H1 (cell line): ENCODE measurements around the gene ANLN. TPM values are rescaled to one million over a fixed set of nuclear protein-coding genes. Genes with fewer than 3 reads are reported as not detected.
"Not testable (repeated sequence)": the region's sequence is repeated elsewhere in the genome, so short reads cannot be mapped to it uniquely, and the experiment has no call there.

Experiments
- CTCF ChIA-PET: fragments of 300-600 bp; sonication (Branson Sonifier 250); formaldehyde crosslinking; loops from one replicate; lab custom pipeline; 2021; ENCODE audit not compliant: partially characterized antibody; lab: Charles Lee
- POLR2A ChIA-PET: fragments of 300-600 bp; sonication (Branson Sonifier 250); formaldehyde crosslinking; loops from one replicate; lab custom pipeline; 2021; ENCODE audit warnings: inconsistent platforms; ENCODE audit not compliant: partially characterized antibody; lab: Charles Lee
- DNase-seq, 2 experiments: peaks; one replicate each; pipeline versions ENCODE4 v3.0.0 to v3.0.0-alpha.2; 2010 to 2022; ENCODE audit warnings: low spot score in 2 of 2, low read depth in 1 of 2, mixed read lengths in 1 of 2
- FAIRE-seq: peaks from 2 replicates; lab custom pipeline; 2011; peaks lifted over from hg19 to GRCh38; lab: Jason Lieb, UNC
- H2AFZ ChIP-seq: 2 replicates; pipeline ENCODE4 v1.8.1; 2012; ENCODE audit warnings: low read length, inconsistent platforms
- H2AK5ac ChIP-seq: 2 replicates; pipeline ENCODE4 v1.6.1; 2013; ENCODE audit warnings: low read depth, low read length
- H2BK120ac ChIP-seq: replicated peaks from 2 replicates; pipeline ENCODE3; 2013; ENCODE audit warnings: low read depth, low read length, inconsistent platforms
- H2BK12ac ChIP-seq: 2 replicates; pipeline ENCODE4 v1.6.1; 2013; ENCODE audit warnings: low read depth, low read length
- H2BK15ac ChIP-seq: 2 replicates; pipeline ENCODE4 v1.6.1; 2013; ENCODE audit warnings: low read length
- H2BK20ac ChIP-seq: 2 replicates; pipeline ENCODE4 v1.6.1; 2013; ENCODE audit warnings: low read length
- H2BK5ac ChIP-seq: 2 replicates; pipeline ENCODE4 v1.6.1; 2013; ENCODE audit warnings: low read depth, low read length
- H3K14ac ChIP-seq: 2 replicates; pipeline ENCODE4 v1.6.1; 2013; ENCODE audit warnings: inconsistent platforms; ENCODE audit not compliant: insufficient read length
- H3K18ac ChIP-seq: 2 replicates; pipeline ENCODE4 v1.6.1; 2013; ENCODE audit warnings: low read length; ENCODE audit errors: extremely low read depth
- H3K23ac ChIP-seq: 2 replicates; pipeline ENCODE4 v1.6.1; 2013; ENCODE audit warnings: inconsistent platforms; ENCODE audit not compliant: insufficient read length
- H3K23me2 ChIP-seq: 2 replicates; pipeline ENCODE4 v1.6.1; 2013; ENCODE audit warnings: low read depth, low read length
- H3K27ac ChIP-seq: 2 replicates; pipeline ENCODE4 v1.6.1; 2011; ENCODE audit warnings: low read depth, low read length, inconsistent platforms
- H3K27me3 ChIP-seq, 4 experiments: replicated peaks in 1 of 4; 1 replicate in 1 of 4; 2 replicates in 3 of 4; pipeline versions ENCODE4 v1.6.1 to v1.8.1; 2011 to 2013; ENCODE audit warnings: low read length in 3 of 4, mild to moderate bottlenecking in 3 of 4, inconsistent platforms in 2 of 4, mixed read lengths in 2 of 4, moderate library complexity in 1 of 4; ENCODE audit not compliant: control insufficient read depth in 3 of 4, insufficient read depth in 3 of 4; ENCODE audit errors: extremely low read depth in 1 of 4
- H3K36me3 ChIP-seq, 4 experiments: 2 replicates each; pipeline versions ENCODE4 v1.6.1 to v1.8.1; 2011 to 2013; ENCODE audit warnings: mild to moderate bottlenecking in 4 of 4, low read length in 3 of 4, moderate library complexity in 2 of 4, control low read depth in 1 of 4, inconsistent platforms in 1 of 4; ENCODE audit not compliant: insufficient read depth in 4 of 4, control insufficient read depth in 2 of 4
- H3K4ac ChIP-seq: replicated peaks from 2 replicates; pipeline ENCODE3; 2013; ENCODE audit warnings: low read length, low read depth, mixed read lengths, inconsistent platforms; ENCODE audit not compliant: insufficient read length
- H3K4me1 ChIP-seq, 4 experiments: replicated peaks in 1 of 4; 1 replicate in 1 of 4; 2 replicates in 3 of 4; pipeline versions ENCODE4 v1.6.1 to v1.8.1; 2011 to 2013; ENCODE audit warnings: low read length in 3 of 4, inconsistent platforms in 2 of 4, mixed read lengths in 1 of 4; ENCODE audit not compliant: insufficient read depth in 4 of 4, control insufficient read depth in 3 of 4
- H3K4me2 ChIP-seq, 2 experiments: 2 replicates each; pipeline versions ENCODE4 v1.6.1 to v1.8.1; 2011 to 2013; ENCODE audit warnings: low read depth in 2 of 2, low read length in 2 of 2, control low read depth in 1 of 2, inconsistent platforms in 1 of 2, mild to moderate bottlenecking in 1 of 2; ENCODE audit not compliant: insufficient read depth in 1 of 2
- H3K4me3 ChIP-seq, 4 experiments: fragments of 200-600, 300-600 bp in 1 of 4; sonication (generic), shearing (Covaris generic), sonication (Bioruptor Twin) in 1 of 4; 2 replicates each; pipeline versions ENCODE4 v1.5.1 to v1.8.1; 2011 to 2016; ENCODE audit warnings: low read length in 4 of 4, low read depth in 3 of 4, control low read depth in 2 of 4, inconsistent platforms in 2 of 4, mild to moderate bottlenecking in 2 of 4, mixed read lengths in 1 of 4, moderate library complexity in 1 of 4; ENCODE audit not compliant: insufficient read depth in 2 of 4; ENCODE audit errors: extremely low read depth in 1 of 4
- H3K56ac ChIP-seq: replicated peaks from 2 replicates; pipeline ENCODE3; 2013; ENCODE audit warnings: low read depth, mild to moderate bottlenecking, mixed read lengths, low read length, inconsistent platforms; ENCODE audit not compliant: insufficient read length
- H3K79me1 ChIP-seq: 2 replicates; pipeline ENCODE4 v1.6.1; 2013; ENCODE audit warnings: low read depth, low read length, control low read depth
- H3K79me2 ChIP-seq, 2 experiments: 2 replicates each; pipeline versions ENCODE4 v1.6.1 to v1.8.1; 2012 to 2013; ENCODE audit warnings: low read length in 2 of 2, mild to moderate bottlenecking in 2 of 2, inconsistent platforms in 1 of 2; ENCODE audit not compliant: insufficient read depth in 2 of 2, control insufficient read depth in 1 of 2
- H3K9ac ChIP-seq, 4 experiments: replicated peaks in 1 of 4; 1 replicate in 1 of 4; 2 replicates in 3 of 4; pipeline versions ENCODE4 v1.6.1 to v1.8.1; 2011 to 2013; ENCODE audit warnings: low read depth in 3 of 4, low read length in 3 of 4, control low read depth in 2 of 4, mild to moderate bottlenecking in 2 of 4, moderate library complexity in 2 of 4, inconsistent platforms in 1 of 4; ENCODE audit errors: extremely low read depth in 1 of 4
- H3K9me3 ChIP-seq, 2 experiments: 2 replicates each; pipeline versions ENCODE4 v1.6.1 to v1.8.1; 2012 to 2013; ENCODE audit warnings: mild to moderate bottlenecking in 2 of 2, moderate library complexity in 2 of 2, control low read depth in 1 of 2, inconsistent platforms in 1 of 2, low read depth in 1 of 2, low read length in 1 of 2, mixed read lengths in 1 of 2; ENCODE audit not compliant: insufficient read depth in 2 of 2
- H4K20me1 ChIP-seq, 2 experiments: replicated peaks in 1 of 2; 2 replicates each; pipeline versions ENCODE3 to v1.8.1; 2011 to 2013; ENCODE audit warnings: inconsistent platforms in 2 of 2, low read length in 2 of 2, mild to moderate bottlenecking in 1 of 2; ENCODE audit not compliant: insufficient read depth in 2 of 2, control insufficient read depth in 1 of 2
- H4K5ac ChIP-seq: 2 replicates; pipeline ENCODE4 v1.6.1; 2013; ENCODE audit warnings: low read length, low read depth, mixed read lengths, inconsistent platforms; ENCODE audit not compliant: insufficient read length
- H4K8ac ChIP-seq: 2 replicates; pipeline ENCODE4 v1.8.0; 2013; ENCODE audit warnings: mild to moderate bottlenecking, moderate library complexity, low read length, inconsistent platforms; ENCODE audit not compliant: insufficient read depth; ENCODE audit errors: extremely low read depth
- H4K91ac ChIP-seq: replicated peaks from 2 replicates; pipeline ENCODE3; 2013; ENCODE audit warnings: low read length, mixed read lengths, inconsistent platforms; ENCODE audit not compliant: insufficient read length
- KDM1A ChIP-seq: fragments of 200-600, 300-600 bp; sonication (generic); IDR thresholded peaks from 2 replicates; pipeline ENCODE4 v1.7.1; 2016; ENCODE audit warnings: mild to moderate bottlenecking, low read length, borderline replicate concordance
- YY1 ChIP-seq: IDR thresholded peaks from 2 replicates; pipeline ENCODE4 v1.6.1; 2011; ENCODE audit warnings: low read depth, mild to moderate bottlenecking, low read length
- WGBS, 2 experiments: shearing (Covaris generic) in 1 of 2; methylation state at CpG; one replicate each; pipeline versions ENCODE4 v1.1.6 to v1.1.7; 2013 to 2015; ENCODE audit warnings: low lambda C conversion rate in 2 of 2, mixed read lengths in 2 of 2, inconsistent platforms in 1 of 2, low coverage in 1 of 2, missing lambda C conversion rate in 1 of 2; ENCODE audit not compliant: insufficient replicate concordance in 2 of 2, insufficient coverage in 1 of 2, insufficient read length in 1 of 2; ENCODE audit errors: extremely low coverage in 1 of 2, missing lambda C conversion rate in 1 of 2; 5-methylcytosine and 5-hydroxymethylcytosine counted together
- polyA plus RNA-seq, 7 experiments: library from polyadenylated mRNA; depleted of rRNA in 3 of 7; stranded (reverse) in 5 of 7; unstranded in 2 of 7; fragments of >200 nt in 5 of 7; fragments of 200-250 nt in 2 of 7; gene quantifications; 1 replicate in 5 of 7; 2 replicates in 1 of 7; 4 replicates in 1 of 7; pipeline versions ENCODE4 v1.2.1 to v1.2.3, GENCODE V29; 2011 to 2013; ENCODE audit warnings: missing spikeins in 2 of 7, mixed read lengths in 2 of 7
- total RNA-seq: library from RNA; stranded (reverse); fragmentation: NEBNext Ultra II Directional; extraction: Animal tissue kit (Norgen Biotek cat#: 25700); gene quantifications from 2 replicates; pipeline ENCODE4 v1.2.1, GENCODE V29; 2021

Gene ANLN
- total and polyA plus RNA-seq, 2 of the 8 experiments (the other 6 are each of a cell fraction or from before 2014, with no cell fraction given): 18.5 to 90.1 TPM

DNA sequence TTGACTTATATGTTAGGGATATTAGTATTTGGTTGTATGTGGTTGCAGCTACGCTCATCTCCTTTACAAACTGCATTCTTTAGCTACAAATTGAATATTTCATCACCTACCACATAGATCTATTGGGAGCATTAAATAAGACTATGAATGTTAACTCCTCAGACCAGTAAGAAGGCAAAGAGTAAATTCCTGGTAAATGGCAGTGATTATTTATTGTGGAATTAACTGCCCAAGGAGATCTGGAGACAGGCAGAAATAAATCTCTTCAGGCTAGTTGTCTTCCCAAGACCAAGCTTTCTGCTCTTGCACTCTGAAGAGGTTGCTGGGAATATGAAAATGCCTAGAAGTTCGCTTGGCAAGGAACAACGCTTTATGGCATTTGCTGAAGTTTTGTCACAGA, 74.6 kb downstream of the ANLN start (continued):
- TF ChIP-seq YY1: no peak
- TF ChIP-seq KDM1A: no peak

DNA sequence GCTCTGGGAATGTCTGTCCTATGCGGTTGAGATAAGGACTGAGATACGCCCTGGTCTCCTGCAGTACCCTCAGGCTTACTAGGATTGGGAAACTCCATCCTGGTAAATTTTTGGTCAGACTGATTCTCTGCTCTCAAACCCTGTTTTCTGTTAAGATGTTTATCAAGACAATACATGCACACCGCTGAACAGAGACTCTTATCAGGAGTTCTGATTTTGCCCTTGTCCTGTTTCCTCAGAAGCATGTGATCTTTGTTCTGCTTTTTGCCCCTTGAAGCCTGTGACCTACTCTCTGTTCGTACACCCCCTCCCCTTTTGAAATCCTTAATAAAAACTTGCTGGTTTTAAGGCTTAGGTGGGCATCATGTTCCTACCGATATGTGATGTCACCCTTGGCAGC, 76.3 kb downstream of the ANLN start:
- H3K18ac ChIP-seq, POLR2A ChIA-PET, H3K56ac ChIP-seq, H2BK5ac ChIP-seq, DNase-seq, H4K20me1 ChIP-seq, H3K23me2 ChIP-seq, H3K79me2 ChIP-seq, H3K23ac ChIP-seq, H2BK15ac ChIP-seq, FAIRE-seq, H3K14ac ChIP-seq, H3K9ac ChIP-seq, H2BK20ac ChIP-seq, H2AFZ ChIP-seq, H3K9me3 ChIP-seq, H3K4ac ChIP-seq, H2BK120ac ChIP-seq, H3K36me3 ChIP-seq, H3K4me1 ChIP-seq, H3K4me3 ChIP-seq, H4K8ac ChIP-seq, H2BK12ac ChIP-seq, H4K91ac ChIP-seq, CTCF ChIA-PET, H4K5ac ChIP-seq, H3K27me3 ChIP-seq, H3K27ac ChIP-seq, H3K4me2 ChIP-seq, H2AK5ac ChIP-seq, H3K79me1 ChIP-seq: not testable (repeated sequence)
- WGBS, 2 experiments: 93% methylated on average over 5 of the region's 5 CpGs; no CpG with 5 or more reads in 1 of the 2 experiments
